ENCODE data around the gene IL31.

IL31 gene

GRCh38 chr12:122139266-122139665 lies 34.8 kb downstream of the IL31 start:
- no peak for DNase-seq (ENCODE audit: low read depth)
- TF ChIP-seq, protein P1, sequence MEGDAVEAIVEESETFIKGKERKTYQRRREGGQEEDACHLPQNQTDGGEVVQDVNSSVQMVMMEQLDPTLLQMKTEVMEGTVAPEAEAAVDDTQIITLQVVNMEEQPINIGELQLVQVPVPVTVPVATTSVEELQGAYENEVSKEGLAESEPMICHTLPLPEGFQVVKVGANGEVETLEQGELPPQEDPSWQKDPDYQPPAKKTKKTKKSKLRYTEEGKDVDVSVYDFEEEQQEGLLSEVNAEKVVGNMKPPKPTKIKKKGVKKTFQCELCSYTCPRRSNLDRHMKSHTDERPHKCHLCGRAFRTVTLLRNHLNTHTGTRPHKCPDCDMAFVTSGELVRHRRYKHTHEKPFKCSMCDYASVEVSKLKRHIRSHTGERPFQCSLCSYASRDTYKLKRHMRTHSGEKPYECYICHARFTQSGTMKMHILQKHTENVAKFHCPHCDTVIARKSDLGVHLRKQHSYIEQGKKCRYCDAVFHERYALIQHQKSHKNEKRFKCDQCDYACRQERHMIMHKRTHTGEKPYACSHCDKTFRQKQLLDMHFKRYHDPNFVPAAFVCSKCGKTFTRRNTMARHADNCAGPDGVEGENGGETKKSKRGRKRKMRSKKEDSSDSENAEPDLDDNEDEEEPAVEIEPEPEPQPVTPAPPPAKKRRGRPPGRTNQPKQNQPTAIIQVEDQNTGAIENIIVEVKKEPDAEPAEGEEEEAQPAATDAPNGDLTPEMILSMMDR (IDR thresholded peaks at IDR 0.05; ENCODE audit: insufficient read depth, low read depth, low read length, missing control alignments): no peak
- no peak overlapping the region for H3K4me3 ChIP-seq (ENCODE audit: low read depth, low read length)

- no peak for DNase-seq (ENCODE audit: low read depth)
- no peak overlapping the region for H3K4me3 ChIP-seq (ENCODE audit: low read depth, low read length)
- TF ChIP-seq, protein P1 (IDR thresholded peaks at IDR 0.05; ENCODE audit: insufficient read depth, low read depth, low read length, missing control alignments): no peak
Measured at GRCh38 chr12:122138616-122139015, 35.4 kb downstream of the IL31 start.

DNA sequence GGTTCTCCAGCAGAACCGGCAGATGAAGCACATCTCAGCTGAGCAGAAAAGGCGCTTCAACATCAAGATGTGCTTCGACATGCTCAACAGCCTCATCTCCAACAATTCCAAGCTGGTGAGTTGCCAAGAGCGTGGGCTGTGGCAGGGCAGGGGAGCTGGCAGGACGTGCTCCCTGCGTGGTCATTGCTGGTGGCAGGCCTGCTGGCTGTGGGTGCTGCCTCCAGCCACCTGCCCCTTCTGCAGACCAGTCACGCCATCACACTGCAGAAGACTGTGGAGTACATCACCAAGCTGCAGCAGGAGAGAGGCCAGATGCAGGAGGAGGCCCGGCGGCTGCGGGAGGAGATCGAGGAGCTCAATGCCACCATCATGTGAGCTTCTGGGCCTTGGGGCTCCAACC lies 35.8 kb downstream of the IL31 start:
- TF ChIP-seq, protein P1 (IDR thresholded peaks at IDR 0.05; ENCODE audit: insufficient read depth, low read depth, low read length, missing control alignments): no peak
- DNase-seq (ENCODE audit: low read depth): no peak
- no peak overlapping the region for H3K4me3 ChIP-seq (ENCODE audit: low read depth, low read length)

DNA sequence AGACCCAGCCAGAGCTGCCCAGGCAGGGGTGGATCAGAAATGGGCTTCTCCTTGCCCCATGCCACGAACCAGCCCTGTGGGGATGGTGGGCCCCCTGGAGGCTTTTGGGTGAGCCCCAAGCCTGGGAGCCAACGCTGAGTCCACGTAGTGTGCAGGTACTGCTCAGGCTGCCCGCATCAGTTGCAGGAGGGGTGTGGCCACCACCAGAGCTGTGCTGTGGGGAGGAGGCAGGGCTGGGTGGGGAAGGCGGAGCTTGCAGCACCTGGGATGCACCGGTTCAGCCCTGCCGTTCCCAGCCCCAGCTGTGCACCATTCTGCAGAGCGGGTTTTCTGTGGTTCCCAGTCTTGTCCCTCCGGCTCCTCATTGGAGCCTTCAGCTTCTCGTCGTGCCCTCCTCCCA lies 36.3 kb downstream of the IL31 start:
- H3K4me3 ChIP-seq (ENCODE audit: low read depth, low read length): no peak overlapping the region
- TF ChIP-seq, protein P1 (IDR thresholded peaks at IDR 0.05; ENCODE audit: insufficient read depth, low read depth, low read length, missing control alignments): no peak
- DNase-seq (ENCODE audit: low read depth): no peak

DNA sequence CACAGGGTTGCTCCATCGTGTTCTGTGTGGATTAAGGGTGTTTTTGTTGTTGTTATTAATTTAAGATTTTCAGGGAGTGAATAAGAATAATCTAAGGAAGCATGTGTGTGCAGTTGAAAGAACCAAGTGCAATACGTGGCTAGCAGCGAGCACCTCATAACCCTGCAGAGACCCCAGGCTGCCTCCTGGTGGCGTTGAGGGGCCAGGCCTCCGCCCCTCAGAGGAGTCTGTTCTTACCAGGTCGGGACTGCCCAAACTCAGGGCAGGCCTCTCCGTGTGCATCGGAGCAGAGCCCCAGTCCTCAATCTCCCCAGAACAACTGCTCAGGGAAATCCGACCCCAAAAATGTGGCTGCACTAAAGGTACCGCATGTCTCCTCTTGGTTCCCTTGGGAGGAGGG lies 36.8 kb downstream of the IL31 start:
- TF ChIP-seq, protein P1 (IDR thresholded peaks at IDR 0.05; ENCODE audit: insufficient read depth, low read depth, low read length, missing control alignments): peak; percentile 15
- no peak overlapping the region for H3K4me3 ChIP-seq (ENCODE audit: low read depth, low read length)
- no peak for DNase-seq (ENCODE audit: low read depth)

DNA sequence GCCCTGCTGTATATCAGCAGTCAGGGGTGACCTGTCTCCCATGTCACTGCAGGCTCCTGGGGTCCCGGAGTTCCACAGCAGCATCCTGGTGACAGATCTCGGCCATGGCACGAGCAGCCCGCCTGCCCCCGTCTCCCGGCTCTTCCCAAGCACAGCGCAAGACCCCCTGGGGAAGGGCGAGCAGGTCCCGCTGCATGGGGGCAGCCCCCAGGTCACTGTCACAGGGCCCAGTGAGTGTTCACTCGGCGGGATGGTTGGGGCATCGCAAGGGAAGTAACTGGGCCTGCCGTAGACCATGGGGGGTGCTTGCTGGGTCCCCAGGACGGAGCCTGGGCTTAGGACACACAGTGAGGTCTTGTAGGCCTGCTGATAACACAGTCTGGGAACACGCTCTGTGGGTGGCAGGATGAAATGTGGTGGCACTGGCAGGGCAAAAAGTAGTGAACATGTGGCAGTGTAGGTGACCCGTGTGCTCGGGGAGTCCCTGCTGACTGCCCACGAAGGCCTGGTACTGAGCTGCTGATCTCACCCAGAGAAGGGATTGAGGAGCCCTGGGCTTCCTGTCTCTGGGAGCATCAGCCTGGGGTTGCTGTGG lies 38.5 kb downstream of the IL31 start:
- TF ChIP-seq, protein P1 (IDR thresholded peaks at IDR 0.05; ENCODE audit: insufficient read depth, low read depth, low read length, missing control alignments): no peak
- no peak overlapping the region for H3K4me3 ChIP-seq (ENCODE audit: low read depth, low read length)
- DNase-seq (ENCODE audit: low read depth): no peak
